ENCODE measurements around the gene FOXC1.

The FOXC1 gene

DNA sequence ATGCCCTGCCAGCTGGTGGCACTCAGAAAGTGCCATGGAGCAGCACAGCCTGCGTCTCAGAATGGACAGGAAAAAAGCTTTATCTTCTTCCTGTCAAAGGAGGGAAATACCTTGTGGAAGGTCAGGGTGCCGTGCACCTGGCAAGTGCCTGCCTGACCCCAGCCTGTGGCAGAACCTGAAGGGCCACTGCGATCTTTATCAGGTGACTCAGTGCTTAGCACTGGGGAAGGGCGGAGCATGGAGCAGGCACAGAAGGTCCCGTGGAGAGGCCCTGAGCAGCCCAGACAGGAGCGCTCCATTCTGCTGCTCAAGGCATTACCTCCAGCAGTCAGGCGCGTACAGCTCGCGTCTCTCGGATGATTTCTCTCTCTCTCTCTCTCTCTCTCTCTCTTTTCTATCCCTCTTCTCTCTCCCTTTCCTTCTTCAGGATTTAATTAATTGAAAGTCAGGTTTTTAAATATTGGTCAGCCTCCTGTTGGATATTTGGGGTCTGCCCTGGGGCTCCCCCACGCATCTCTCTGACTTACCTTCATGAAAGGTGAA, 31.7 kb downstream of the FOXC1 start:
- no peak for DNase-seq (ENCODE audit: low read depth, low spot score)

DNA sequence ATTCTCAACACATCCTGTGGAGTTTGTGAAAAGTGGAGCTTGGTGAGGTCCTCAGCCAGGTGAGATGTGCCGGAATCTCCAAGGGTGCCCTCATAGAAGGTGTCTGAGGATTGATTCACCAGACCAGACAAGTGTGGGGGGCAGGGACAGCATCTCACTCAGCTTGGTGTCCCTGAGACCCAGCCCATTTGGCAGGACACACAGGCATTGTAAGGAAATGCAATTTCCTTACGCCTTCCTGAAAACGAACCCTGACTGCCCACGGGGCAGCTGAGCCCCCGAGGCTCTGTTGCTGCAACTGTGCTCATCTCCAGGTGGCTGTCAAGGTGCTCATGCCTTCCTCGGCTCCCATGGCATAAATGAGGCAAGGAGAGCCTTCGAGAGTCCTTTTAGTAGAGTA, 33.4 kb downstream of the FOXC1 start:
- DNase-seq (ENCODE audit: low read depth, low spot score) = no peak

DNA sequence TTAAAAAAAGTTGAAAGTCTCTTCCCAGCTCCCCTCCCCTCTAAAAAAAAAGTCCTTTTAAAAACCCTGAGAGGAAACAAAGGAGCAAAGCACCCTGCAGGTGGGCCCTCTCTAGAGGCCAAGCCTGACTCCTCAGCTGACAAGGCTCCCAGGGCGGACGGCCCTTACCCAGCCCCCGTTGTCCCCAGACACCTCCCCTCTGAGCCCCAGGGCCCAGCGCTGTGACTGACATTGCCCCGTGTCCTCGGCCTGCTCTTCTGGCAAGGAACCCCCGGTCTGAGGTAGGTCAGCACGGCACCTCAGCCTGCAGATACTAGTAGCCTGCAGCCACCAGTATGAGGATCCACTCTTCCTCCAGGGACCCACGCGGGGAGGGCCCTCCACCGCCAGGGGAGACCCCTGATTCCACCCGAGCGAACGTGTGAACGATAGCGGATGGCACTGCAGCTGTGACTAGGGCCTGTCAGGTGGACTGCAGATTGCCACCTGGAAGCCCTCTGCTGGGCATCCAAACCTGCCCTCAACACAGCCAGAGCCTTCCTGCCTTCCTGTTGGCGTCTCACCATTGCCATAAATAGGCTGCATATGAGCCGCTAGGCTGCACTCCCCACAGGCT, 34.2 kb downstream of the FOXC1 start:
- no peak for DNase-seq (ENCODE audit: low read depth, low spot score)

DNA sequence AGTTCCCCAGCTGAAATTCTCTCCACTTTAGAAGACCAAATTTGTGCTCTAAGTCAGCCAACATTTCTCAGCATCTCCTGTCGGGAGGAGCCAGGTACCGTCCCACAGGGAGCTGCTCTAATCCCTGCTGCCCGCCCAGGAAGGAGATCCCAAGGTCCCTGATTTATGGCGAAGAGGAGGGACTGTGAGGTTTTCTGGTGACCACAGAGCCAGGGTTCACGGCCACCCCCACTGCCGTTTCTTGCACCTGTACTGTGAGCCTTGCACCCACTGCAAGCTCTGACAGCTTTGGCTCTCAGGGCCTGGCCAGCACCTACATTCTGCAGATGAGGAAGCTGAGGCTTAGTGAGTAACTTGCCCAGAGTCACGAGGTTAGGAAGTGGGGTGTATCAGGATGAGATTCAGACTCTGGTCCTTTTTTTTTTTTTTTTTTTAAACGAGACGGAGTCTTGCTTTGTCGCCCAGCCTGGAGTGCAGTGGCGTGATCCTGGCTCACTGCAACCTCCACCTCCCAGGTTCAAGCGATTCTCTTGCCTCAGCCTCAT, 34.9 kb downstream of the FOXC1 start:
- DNase-seq (ENCODE audit: low read depth, low spot score) = no peak

DNA sequence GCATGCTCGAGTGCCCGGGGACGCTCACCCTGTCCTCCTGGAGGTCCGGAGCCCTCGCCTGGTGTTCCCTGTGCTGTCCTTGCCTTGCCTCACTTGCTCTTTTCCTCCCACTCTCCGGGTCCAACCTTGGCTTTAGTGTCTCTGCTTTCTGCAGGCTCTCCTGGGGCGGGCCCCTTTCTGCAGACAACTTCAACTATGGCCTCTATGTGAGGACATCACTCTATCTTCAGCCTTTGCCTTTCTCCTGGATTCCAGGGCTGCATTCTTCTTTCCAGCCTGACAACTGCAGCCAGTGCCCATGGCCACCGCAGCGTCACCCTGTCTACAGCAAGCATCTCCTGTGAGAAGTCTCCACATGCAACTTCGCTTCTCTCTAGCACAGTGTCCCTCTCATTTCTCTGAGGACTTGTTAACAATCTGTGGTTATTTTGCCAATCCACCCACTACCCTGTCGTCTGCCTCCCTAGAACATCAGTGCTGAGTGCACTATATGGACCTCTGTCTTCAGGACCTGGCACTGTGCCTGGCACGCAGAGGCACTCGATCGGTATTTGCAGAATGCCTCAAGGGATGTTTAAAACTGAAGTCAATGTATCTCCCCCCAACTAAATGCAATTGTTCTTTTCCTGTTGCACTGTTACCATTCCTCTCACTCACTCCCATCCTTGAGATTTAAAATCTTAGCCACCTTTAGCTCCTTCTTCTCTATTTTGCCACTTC, 35.9 kb downstream of the FOXC1 start:
- no peak for DNase-seq (ENCODE audit: low read depth, low spot score)

DNA sequence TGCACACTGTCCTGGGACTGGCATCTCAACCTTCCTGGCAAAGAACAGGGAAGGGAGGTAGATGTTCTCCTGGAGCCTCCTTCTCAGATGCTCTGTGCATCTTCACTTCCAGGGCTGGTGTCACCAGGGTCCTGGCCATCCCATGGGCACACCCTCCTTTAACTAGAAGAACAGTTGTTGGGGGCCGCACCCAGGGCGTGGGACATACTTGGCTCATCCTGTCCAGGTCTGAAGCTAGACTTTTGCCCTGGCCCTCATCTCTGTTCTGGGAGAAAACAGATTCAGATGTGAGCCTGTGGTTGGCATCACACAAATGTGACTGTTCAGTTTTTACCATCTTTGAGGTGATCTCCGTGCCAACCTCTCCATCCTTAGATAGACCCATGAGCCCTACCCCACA, 41.6 kb downstream of the FOXC1 start:
- DNase-seq (ENCODE audit: low read depth, low spot score) = no peak

DNA sequence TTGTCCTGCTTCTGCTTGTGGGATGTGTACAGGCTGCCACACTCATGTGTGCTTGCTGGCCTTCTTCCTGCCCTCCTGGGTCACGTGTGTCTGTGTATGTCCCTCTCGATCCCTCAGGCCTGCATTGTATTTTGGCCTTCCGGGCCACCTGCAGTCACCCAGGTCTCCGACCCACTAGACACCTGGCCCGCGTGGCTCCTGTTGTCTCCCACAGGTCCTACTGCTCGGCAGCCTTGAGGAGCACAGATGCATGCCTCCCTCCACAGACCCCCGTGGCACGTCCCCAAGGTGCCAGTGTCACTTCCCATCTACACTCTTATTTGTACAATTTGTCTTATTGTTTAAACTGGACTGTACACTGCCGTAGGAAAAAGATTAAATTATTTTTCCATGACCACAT, 43.1 kb downstream of the FOXC1 start:
- no peak for DNase-seq (ENCODE audit: low read depth, low spot score)

DNA sequence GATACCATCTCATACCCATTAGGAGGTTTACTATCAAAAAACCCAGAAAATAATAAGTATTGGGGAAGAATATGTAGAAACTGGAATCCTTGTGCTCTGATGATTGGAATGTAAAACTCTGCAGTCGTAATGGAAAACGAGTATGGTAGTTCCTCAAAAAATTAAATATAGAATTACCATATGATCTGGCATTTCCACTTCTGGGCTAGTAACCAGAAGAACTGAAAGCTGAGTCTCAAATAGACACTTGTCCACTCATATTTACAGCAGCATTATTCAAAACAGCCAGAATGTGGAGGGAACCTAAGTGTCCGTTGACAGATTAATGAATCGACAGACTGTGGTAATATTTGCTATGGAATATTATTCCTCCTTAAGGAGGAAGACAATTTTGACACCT, 44.3 kb downstream of the FOXC1 start:
- DNase-seq (ENCODE audit: low read depth, low spot score) = no peak

DNA sequence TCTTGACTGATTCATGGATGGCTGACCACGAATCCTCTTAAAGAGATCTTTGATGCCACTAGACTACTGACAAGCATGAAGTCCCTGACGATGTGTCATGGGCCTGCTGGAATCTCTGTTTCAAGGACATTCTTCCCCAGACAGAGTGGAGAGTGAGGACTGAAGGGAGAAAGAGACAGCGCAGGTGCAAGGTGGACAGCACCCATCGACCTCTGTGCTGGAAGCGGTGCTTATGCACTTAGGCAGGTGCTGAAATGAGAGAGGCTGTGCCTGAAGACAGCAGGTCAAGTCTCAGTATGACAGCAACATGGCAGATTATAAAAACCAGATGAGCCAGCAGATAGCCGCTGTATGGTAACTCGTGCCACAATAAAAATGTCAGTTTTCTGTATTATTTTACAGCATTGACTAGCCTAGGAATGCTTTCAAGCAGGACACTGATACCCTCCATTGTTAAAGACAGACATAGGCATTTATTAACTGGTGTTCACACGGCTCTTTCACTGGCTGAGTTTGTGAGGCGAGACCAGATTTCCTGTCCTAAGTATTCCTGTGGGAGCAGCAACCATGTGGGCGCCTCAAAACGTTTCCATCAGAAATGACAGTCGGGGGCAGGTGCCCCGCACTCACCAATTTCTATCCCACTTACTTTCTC, 47.5 kb downstream of the FOXC1 start:
- no peak for DNase-seq (ENCODE audit: low read depth, low spot score)

DNA sequence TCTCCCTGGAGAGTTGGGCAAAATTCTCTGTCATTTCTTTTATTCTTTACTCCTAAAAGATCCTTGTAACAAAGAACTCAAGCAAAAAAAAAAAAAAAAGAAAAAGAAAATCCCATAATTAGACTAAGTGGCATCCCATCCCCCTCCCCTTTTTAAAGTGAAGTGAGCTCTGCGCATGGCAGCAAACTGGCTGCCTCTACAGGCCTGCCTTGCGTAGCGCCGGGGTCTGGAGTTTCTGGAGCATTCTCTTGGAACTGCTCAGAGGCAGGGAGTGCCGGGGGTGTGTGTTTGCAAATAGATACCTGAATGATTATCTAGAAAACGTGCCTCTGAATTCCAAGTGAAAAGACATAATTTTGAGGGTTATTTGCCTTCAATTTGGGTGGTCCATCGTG, 48.1 kb downstream of the FOXC1 start:
- DNase-seq (ENCODE audit: low read depth, low spot score) = no peak

DNA sequence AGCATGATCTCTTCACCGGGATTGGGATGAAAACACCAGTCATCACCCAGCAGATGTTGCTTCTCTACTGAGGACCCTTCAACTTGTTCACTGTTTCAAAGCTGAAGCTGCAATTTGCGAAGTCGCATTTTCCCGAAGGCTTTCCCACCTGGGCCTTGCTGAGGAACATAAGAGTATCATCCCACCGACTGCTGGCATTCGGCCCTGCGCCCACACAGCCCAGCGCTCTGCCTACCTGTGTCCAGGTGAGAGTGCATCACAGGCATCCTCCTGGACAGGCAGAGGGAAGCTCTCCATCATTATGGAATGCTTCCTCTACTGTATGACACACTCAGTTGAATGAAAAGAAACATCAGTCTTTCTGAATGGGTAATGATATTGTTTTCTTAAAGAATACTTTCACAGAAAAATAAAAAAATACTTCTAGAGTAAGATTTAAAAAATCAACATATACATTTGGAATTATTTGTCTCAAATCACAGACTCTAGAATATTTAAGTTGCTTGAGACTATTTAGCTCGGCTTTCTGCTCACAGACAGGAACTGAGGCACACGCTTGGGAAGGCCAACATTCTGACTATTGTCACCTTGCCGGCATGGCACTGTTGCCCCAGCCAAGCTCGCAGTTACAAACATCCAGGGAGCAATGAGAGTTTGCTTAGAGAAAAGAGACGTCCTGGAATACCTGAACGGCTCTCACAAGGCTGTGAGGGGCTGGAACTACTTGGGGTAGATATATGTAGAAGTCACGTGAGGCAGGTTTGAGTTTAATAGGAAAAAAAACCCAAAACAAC, 48.7 kb downstream of the FOXC1 start:
- no peak for DNase-seq (ENCODE audit: low read depth, low spot score)

DNA sequence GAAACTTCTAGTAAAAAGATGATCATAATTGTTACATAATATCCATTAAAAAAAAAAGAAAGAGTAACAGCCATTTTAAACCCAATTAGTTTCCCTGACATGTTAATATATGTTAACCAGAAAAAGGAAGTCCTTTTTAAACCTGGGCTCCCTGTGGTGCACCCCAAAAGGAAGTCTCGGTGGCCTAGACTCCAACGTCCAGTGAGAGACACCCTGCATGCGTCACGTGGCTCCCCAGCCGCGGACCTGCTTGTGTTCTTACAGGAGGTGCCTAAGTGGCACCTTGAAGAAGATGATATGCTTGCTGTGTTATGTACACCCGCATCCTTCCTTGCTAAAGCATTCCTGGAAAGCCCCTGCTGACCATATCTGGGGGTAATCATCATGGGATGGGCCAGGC, 50.1 kb downstream of the FOXC1 start:
- DNase-seq (ENCODE audit: low read depth, low spot score) = no peak

DNA sequence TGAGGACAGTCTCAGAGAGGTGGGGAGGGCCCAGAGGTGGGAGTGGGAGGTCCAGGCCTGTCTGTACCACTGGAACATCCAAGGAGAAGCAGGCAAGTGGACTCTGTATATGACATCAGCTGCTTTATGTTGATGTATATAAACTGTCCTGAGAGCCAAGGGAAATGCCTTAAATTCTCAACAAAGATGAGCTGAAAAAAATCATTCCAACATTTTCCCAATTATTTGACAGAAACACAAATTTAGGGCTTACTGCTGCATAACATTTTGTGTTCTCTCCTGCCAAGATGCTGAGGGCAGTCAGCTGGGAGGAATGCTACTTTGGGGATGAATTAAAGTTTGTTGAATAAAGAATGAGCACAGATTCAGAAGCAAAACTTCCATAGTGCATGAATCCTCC, 52.8 kb downstream of the FOXC1 start:
- DNase-seq (ENCODE audit: low read depth, low spot score) = no peak
